Measurements from ENCODE around the gene BANK1.

BANK1 gene

DNA sequence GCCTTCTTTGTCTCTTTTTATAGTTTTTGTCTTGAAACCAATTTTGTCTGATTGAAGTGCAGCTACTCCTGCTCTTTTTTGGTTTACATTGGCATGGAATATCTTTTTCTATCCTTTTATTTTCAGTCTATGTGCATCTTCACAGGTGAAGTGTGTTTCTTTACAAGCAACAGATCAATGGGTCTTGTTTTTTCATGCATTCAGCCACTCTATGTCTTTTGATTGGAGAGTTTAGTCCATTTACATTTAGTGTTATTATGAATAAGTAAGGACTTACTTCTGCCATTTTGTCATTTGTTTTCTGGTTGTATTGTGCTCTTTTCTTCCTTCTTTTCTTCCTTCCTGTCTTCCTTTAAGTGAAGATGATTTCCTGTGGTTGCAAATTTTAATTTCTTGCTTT lies 330.3 kb downstream of the BANK1 start:
- TF ChIP-seq TCF12 (IDR thresholded peaks at IDR 0.05; ENCODE audit: low read depth) = no peak
- TF ChIP-seq TEAD4 (IDR thresholded peaks at IDR 0.05) = no peak
- TF ChIP-seq TAF1 (IDR thresholded peaks at IDR 0.05; ENCODE audit: low read depth) = no peak
- TF ChIP-seq, protein P1, sequence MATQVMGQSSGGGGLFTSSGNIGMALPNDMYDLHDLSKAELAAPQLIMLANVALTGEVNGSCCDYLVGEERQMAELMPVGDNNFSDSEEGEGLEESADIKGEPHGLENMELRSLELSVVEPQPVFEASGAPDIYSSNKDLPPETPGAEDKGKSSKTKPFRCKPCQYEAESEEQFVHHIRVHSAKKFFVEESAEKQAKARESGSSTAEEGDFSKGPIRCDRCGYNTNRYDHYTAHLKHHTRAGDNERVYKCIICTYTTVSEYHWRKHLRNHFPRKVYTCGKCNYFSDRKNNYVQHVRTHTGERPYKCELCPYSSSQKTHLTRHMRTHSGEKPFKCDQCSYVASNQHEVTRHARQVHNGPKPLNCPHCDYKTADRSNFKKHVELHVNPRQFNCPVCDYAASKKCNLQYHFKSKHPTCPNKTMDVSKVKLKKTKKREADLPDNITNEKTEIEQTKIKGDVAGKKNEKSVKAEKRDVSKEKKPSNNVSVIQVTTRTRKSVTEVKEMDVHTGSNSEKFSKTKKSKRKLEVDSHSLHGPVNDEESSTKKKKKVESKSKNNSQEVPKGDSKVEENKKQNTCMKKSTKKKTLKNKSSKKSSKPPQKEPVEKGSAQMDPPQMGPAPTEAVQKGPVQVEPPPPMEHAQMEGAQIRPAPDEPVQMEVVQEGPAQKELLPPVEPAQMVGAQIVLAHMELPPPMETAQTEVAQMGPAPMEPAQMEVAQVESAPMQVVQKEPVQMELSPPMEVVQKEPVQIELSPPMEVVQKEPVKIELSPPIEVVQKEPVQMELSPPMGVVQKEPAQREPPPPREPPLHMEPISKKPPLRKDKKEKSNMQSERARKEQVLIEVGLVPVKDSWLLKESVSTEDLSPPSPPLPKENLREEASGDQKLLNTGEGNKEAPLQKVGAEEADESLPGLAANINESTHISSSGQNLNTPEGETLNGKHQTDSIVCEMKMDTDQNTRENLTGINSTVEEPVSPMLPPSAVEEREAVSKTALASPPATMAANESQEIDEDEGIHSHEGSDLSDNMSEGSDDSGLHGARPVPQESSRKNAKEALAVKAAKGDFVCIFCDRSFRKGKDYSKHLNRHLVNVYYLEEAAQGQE (IDR thresholded peaks at IDR 0.05; ENCODE audit: low read depth) = no peak
- TF ChIP-seq RAD21 (IDR thresholded peaks at IDR 0.05; ENCODE audit: low read depth) = no peak

Data from Ishikawa (cell line).